Measurements from ENCODE around the gene TBATA.

DNA sequence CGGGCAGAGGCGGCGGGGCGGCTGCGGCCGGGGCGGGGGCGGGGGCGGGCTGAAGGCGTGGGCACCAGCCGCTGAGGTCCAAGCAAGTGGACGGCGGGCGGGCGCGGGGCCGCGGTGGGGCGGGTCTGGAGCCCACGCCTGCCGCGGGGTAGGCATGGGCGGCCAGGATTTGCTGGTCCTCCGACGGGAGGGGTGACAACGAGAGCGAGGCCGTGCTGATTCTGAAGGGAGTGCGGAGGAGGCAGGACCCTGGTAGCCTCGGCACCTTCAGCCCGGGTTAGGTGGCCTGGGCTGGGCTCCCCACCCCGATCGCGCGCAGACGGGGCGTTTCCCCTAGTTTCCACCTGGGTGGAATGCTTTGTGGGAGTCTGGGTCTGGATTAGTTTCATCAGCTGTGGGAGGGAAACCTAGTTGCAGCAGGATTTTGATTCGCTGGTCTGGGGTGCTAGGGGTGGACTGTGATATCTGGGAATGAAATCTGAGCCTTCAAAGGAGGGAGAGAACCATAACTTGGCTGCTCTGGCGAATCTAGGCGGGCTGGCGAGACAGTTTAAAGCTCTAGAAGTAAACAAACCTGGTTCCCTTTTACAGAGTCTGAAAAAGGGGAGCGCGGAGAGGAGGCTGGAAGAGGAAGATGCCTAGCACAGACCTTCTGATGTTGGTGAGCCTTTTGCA, 31.2 kb upstream of the TBATA start:
- TF ChIP-seq GATA2 (IDR thresholded peaks at IDR 0.05; ENCODE audit: low read depth, low read length): peak; percentile 88
- no peak for TF ChIP-seq GATA3 (IDR thresholded peaks at IDR 0.05; ENCODE audit: low read depth, low read length)

Measured in SH-SY5Y (cell line).